Measurements from ENCODE around the gene NFAM1.

The NFAM1 gene

GRCh38 chr22:42433754-42434682, 1.8 kb upstream of the NFAM1 start:
- Mint-ChIP-seq H3K27ac (no peak overlapping the region), H3K4me1 (ENCODE audit: low read depth) (peaks cover 6% of the 10 kb centered on the region), H3K9me3 (no peaks in the 10 kb centered on the region), H3K36me3 (ENCODE audit: low read depth) (no peaks in the 10 kb centered on the region), H3K27me3 (ENCODE audit: low read depth) (peaks cover 24% of the 10 kb centered on the region), H3K4me3 (no peak overlapping the region)
- no peak for DNase-seq (ENCODE audit: low spot score)

GRCh38 chr22:42432818-42433217, 615 bp upstream of the NFAM1 start:
- Mint-ChIP-seq H3K9me3 (no peaks in the 10 kb centered on the region), H3K4me3 (no peak overlapping the region), H3K36me3 (ENCODE audit: low read depth) (no peaks in the 10 kb centered on the region), H3K4me1 (ENCODE audit: low read depth) (peaks cover 4% of the 10 kb centered on the region), H3K27me3 (ENCODE audit: low read depth) (peaks cover 24% of the 10 kb centered on the region), H3K27ac (no peak overlapping the region)
- no peak for DNase-seq (ENCODE audit: low spot score)

GRCh38 chr22:42431401-42432019, 693 bp downstream of the NFAM1 start:
- no peak overlapping the region for H3K4me3 Mint-ChIP-seq
- H3K4me1 Mint-ChIP-seq (ENCODE audit: low read depth), result no peaks in the 10 kb centered on the region
- no peak overlapping the region for H3K27ac Mint-ChIP-seq
- H3K36me3 Mint-ChIP-seq (ENCODE audit: low read depth), result no peaks in the 10 kb centered on the region
- no peak for DNase-seq (ENCODE audit: low spot score)
- peaks cover 24% of the 10 kb centered on the region for H3K27me3 Mint-ChIP-seq (ENCODE audit: low read depth)
- no peaks in the 10 kb centered on the region for H3K9me3 Mint-ChIP-seq

GRCh38 chr22:42430528-42431125, 1.6 kb downstream of the NFAM1 start:
- no peak overlapping the region for H3K27ac Mint-ChIP-seq
- DNase-seq (ENCODE audit: low spot score), result no peak
- H3K9me3 Mint-ChIP-seq, result no peaks in the 10 kb centered on the region
- no peaks in the 10 kb centered on the region for H3K36me3 Mint-ChIP-seq (ENCODE audit: low read depth)
- H3K4me3 Mint-ChIP-seq, result no peak overlapping the region
- peaks cover 27% of the 10 kb centered on the region for H3K27me3 Mint-ChIP-seq (ENCODE audit: low read depth)
- no peaks in the 10 kb centered on the region for H3K4me1 Mint-ChIP-seq (ENCODE audit: low read depth)

GRCh38 chr22:42428760-42429159, 3.4 kb downstream of the NFAM1 start:
- H3K4me1 Mint-ChIP-seq (ENCODE audit: low read depth), result no peaks in the 10 kb centered on the region

GRCh38 chr22:42428025-42428424, 4.2 kb downstream of the NFAM1 start:
- no peak for DNase-seq (ENCODE audit: low spot score)
- H3K4me3 Mint-ChIP-seq, result no peak overlapping the region
- H3K27ac Mint-ChIP-seq, result no peak overlapping the region
- H3K27me3 Mint-ChIP-seq (ENCODE audit: low read depth), result peaks cover 18% of the 10 kb centered on the region
- H3K9me3 Mint-ChIP-seq, result no peaks in the 10 kb centered on the region
- no peaks in the 10 kb centered on the region for H3K36me3 Mint-ChIP-seq (ENCODE audit: low read depth)
- H3K4me1 Mint-ChIP-seq (ENCODE audit: low read depth), result no peaks in the 10 kb centered on the region

More at GRCh38 chr22:42428760-42429159, 3.4 kb downstream of the NFAM1 start:
- Mint-ChIP-seq H3K27ac (no peak overlapping the region), H3K27me3 (ENCODE audit: low read depth) (peaks cover 24% of the 10 kb centered on the region), H3K4me3 (no peak overlapping the region), H3K9me3 (no peaks in the 10 kb centered on the region), H3K36me3 (ENCODE audit: low read depth) (no peaks in the 10 kb centered on the region)
- no peak for DNase-seq (ENCODE audit: low spot score)

- H3K36me3 Mint-ChIP-seq (ENCODE audit: low read depth), result no peaks in the 10 kb centered on the region
- H3K27me3 Mint-ChIP-seq (ENCODE audit: low read depth), result peaks cover 14% of the 10 kb centered on the region
- no peak for DNase-seq (ENCODE audit: low spot score)
- H3K27ac Mint-ChIP-seq, result no peak overlapping the region
- no peaks in the 10 kb centered on the region for H3K4me1 Mint-ChIP-seq (ENCODE audit: low read depth)
- H3K9me3 Mint-ChIP-seq, result no peaks in the 10 kb centered on the region
- no peak overlapping the region for H3K4me3 Mint-ChIP-seq
Measured at GRCh38 chr22:42427167-42427566, 5.0 kb downstream of the NFAM1 start.

GRCh38 chr22:42425989-42426355, 6.2 kb downstream of the NFAM1 start:
- Mint-ChIP-seq H3K36me3 (ENCODE audit: low read depth) (no peaks in the 10 kb centered on the region), H3K9me3 (no peaks in the 10 kb centered on the region), H3K27me3 (ENCODE audit: low read depth) (peaks cover 9% of the 10 kb centered on the region), H3K4me1 (ENCODE audit: low read depth) (peaks cover 2% of the 10 kb centered on the region), H3K27ac (no peak overlapping the region), H3K4me3 (no peak overlapping the region)
- no peak for DNase-seq (ENCODE audit: low spot score)

GRCh38 chr22:42425337-42425988, 6.7 kb downstream of the NFAM1 start:
- Mint-ChIP-seq H3K27me3 (ENCODE audit: low read depth) (peaks cover 4% of the 10 kb centered on the region), H3K36me3 (ENCODE audit: low read depth) (no peaks in the 10 kb centered on the region), H3K9me3 (no peaks in the 10 kb centered on the region), H3K4me3 (no peak overlapping the region), H3K4me1 (ENCODE audit: low read depth) (peaks cover 2% of the 10 kb centered on the region), H3K27ac (no peak overlapping the region)
- DNase-seq (ENCODE audit: low spot score), result no peak

GRCh38 chr22:42419243-42419881, 12.8 kb downstream of the NFAM1 start:
- no peaks in the 10 kb centered on the region for H3K27me3 Mint-ChIP-seq (ENCODE audit: low read depth)
- H3K27ac Mint-ChIP-seq, result no peak overlapping the region
- H3K9me3 Mint-ChIP-seq, result no peaks in the 10 kb centered on the region
- H3K36me3 Mint-ChIP-seq (ENCODE audit: low read depth), result no peaks in the 10 kb centered on the region
- DNase-seq (ENCODE audit: low spot score), result no peak
- no peak overlapping the region for H3K4me3 Mint-ChIP-seq
- H3K4me1 Mint-ChIP-seq (ENCODE audit: low read depth), result peaks cover 2% of the 10 kb centered on the region

- no peak overlapping the region for H3K4me3 Mint-ChIP-seq
- H3K27me3 Mint-ChIP-seq (ENCODE audit: low read depth), result no peaks in the 10 kb centered on the region
- H3K9me3 Mint-ChIP-seq, result no peaks in the 10 kb centered on the region
- DNase-seq (ENCODE audit: low spot score), result no peak
- H3K36me3 Mint-ChIP-seq (ENCODE audit: low read depth), result no peaks in the 10 kb centered on the region
- H3K27ac Mint-ChIP-seq, result no peak overlapping the region
- H3K4me1 Mint-ChIP-seq (ENCODE audit: low read depth), result peaks cover 2% of the 10 kb centered on the region
Measured at GRCh38 chr22:42418811-42419242, 13.4 kb downstream of the NFAM1 start.

- H3K4me1 Mint-ChIP-seq (ENCODE audit: low read depth), result peaks cover 2% of the 10 kb centered on the region
- DNase-seq (ENCODE audit: low spot score), result no peak
- no peaks in the 10 kb centered on the region for H3K9me3 Mint-ChIP-seq
- no peaks in the 10 kb centered on the region for H3K36me3 Mint-ChIP-seq (ENCODE audit: low read depth)
- H3K27me3 Mint-ChIP-seq (ENCODE audit: low read depth), result no peaks in the 10 kb centered on the region
- H3K27ac Mint-ChIP-seq, result no peak overlapping the region
- H3K4me3 Mint-ChIP-seq, result no peak overlapping the region
Measured at GRCh38 chr22:42417645-42418305, 14.4 kb downstream of the NFAM1 start.

- Mint-ChIP-seq H3K4me1 (ENCODE audit: low read depth) (peaks cover 2% of the 10 kb centered on the region), H3K9me3 (no peaks in the 10 kb centered on the region), H3K27ac (no peak overlapping the region), H3K27me3 (ENCODE audit: low read depth) (no peaks in the 10 kb centered on the region), H3K36me3 (ENCODE audit: low read depth) (no peaks in the 10 kb centered on the region), H3K4me3 (no peak overlapping the region)
- DNase-seq (ENCODE audit: low spot score), result no peak
Measured at GRCh38 chr22:42416671-42417230, 15.5 kb downstream of the NFAM1 start.
